ENCODE data around the gene PAFAH1B2.

Gene PAFAH1B2

GRCh38 chr11:117225553-117226170, 81.6 kb downstream of the PAFAH1B2 start:
- DNase-seq, result no peak
